Ishikawa (cell line): ENCODE measurements around the gene FAH.

Experiments used
- CEBPB ChIP-seq: IDR thresholded peaks from 2 replicates; pipeline ENCODE4 v1.6.1; 2012
- CREB1 ChIP-seq: IDR thresholded peaks from 2 replicates; pipeline ENCODE4 v1.6.1; 2012; ENCODE audit warnings: low read depth
- EGR1 ChIP-seq: IDR thresholded peaks from 2 replicates; pipeline ENCODE4 v1.6.1; 2012
- EP300 ChIP-seq: IDR thresholded peaks from 2 replicates; pipeline ENCODE4 v1.6.1; 2012; ENCODE audit warnings: borderline replicate concordance
- FOXM1 ChIP-seq: IDR thresholded peaks from 2 replicates; pipeline ENCODE4 v1.6.1; 2012; ENCODE audit warnings: low read depth, borderline replicate concordance
- MAX ChIP-seq: IDR thresholded peaks from 2 replicates; pipeline ENCODE4 v1.6.1; 2012
- NFIC ChIP-seq: IDR thresholded peaks from 2 replicates; pipeline ENCODE4 v1.6.1; 2012
- RAD21 ChIP-seq: IDR thresholded peaks from 2 replicates; pipeline ENCODE4 v1.6.1; 2012; ENCODE audit warnings: low read depth
- REST ChIP-seq: IDR thresholded peaks from 2 replicates; pipeline ENCODE4 v1.6.1; 2012; ENCODE audit warnings: low read depth, mild to moderate bottlenecking
- TAF1 ChIP-seq: IDR thresholded peaks from 2 replicates; pipeline ENCODE4 v1.6.1; 2012; ENCODE audit warnings: low read depth, mild to moderate bottlenecking
- TCF12 ChIP-seq: IDR thresholded peaks from 2 replicates; pipeline ENCODE4 v1.6.1; 2012; ENCODE audit warnings: low read depth
- TEAD4 ChIP-seq: IDR thresholded peaks from 2 replicates; pipeline ENCODE4 v1.6.1; 2012
- USF1 ChIP-seq: IDR thresholded peaks from 2 replicates; pipeline ENCODE4 v1.6.1; 2012
- YY1 ChIP-seq: IDR thresholded peaks from 2 replicates; pipeline ENCODE4 v1.6.1; 2012; ENCODE audit warnings: low read depth
- ZBTB7A ChIP-seq: IDR thresholded peaks from 2 replicates; pipeline ENCODE4 v1.6.1; 2012; ENCODE audit warnings: low read depth

The FAH gene

GRCh38 chr15:80184554-80184953 is 31.8 kb downstream of the FAH start:
- no peak for TF ChIP-seq YY1
- no peak for TF ChIP-seq EP300
- no peak for TF ChIP-seq ZBTB7A
- TF ChIP-seq CEBPB = no peak
- no peak for TF ChIP-seq USF1
- TF ChIP-seq TAF1 = no peak
- TF ChIP-seq CREB1 = no peak
- TF ChIP-seq REST = no peak
- no peak for TF ChIP-seq MAX
- TF ChIP-seq FOXM1 = no peak
- no peak for TF ChIP-seq TCF12
- no peak for TF ChIP-seq EGR1
- no peak for TF ChIP-seq NFIC
- TF ChIP-seq TEAD4 = no peak
- no peak for TF ChIP-seq RAD21

- TF ChIP-seq FOXM1 = no peak
- no peak for TF ChIP-seq USF1
- TF ChIP-seq EP300 = no peak
- no peak for TF ChIP-seq ZBTB7A
- TF ChIP-seq CEBPB = no peak
- TF ChIP-seq CREB1 = no peak
- no peak for TF ChIP-seq EGR1
- TF ChIP-seq TEAD4 = no peak
- no peak for TF ChIP-seq TCF12
- no peak for TF ChIP-seq RAD21
- TF ChIP-seq MAX = no peak
- no peak for TF ChIP-seq TAF1
- no peak for TF ChIP-seq REST
- no peak for TF ChIP-seq YY1
- no peak for TF ChIP-seq NFIC
Observed at GRCh38 chr15:80185152-80185551, 32.4 kb downstream of the FAH start.

GRCh38 chr15:80186066-80186465 is 33.3 kb downstream of the FAH start:
- no peak for TF ChIP-seq TAF1
- no peak for TF ChIP-seq TEAD4
- no peak for TF ChIP-seq NFIC
- TF ChIP-seq USF1 = no peak
- TF ChIP-seq YY1 = no peak
- TF ChIP-seq ZBTB7A = no peak
- no peak for TF ChIP-seq REST
- TF ChIP-seq MAX = no peak
- no peak for TF ChIP-seq TCF12
- TF ChIP-seq EGR1 = no peak
- no peak for TF ChIP-seq RAD21
- TF ChIP-seq CEBPB = no peak
- TF ChIP-seq EP300 = no peak
- TF ChIP-seq FOXM1 = no peak
- no peak for TF ChIP-seq CREB1

- TF ChIP-seq EGR1 (no peak), TCF12 (no peak), REST (no peak), YY1 (no peak), NFIC (no peak), MAX (no peak), CEBPB (no peak), CREB1 (no peak), TEAD4 (no peak), EP300 (no peak), ZBTB7A (no peak), RAD21 (no peak), TAF1 (no peak), FOXM1 (no peak), USF1 (no peak)
Observed at GRCh38 chr15:80186597-80186996, 33.8 kb downstream of the FAH start.
